HL-60 (cell line): Measurements from ENCODE around the gene ACCSL.

Source experiments
- DNase-seq, 2 experiments: peaks; one replicate each; pipeline ENCODE4 v3.0.0-alpha.2; 2010 to 2020; ENCODE audit warnings: low read depth in 1 of 2, low spot score in 1 of 2
- H3K27ac ChIP-seq: fragments of 250-450 bp; sonication (Bioruptor Pico); replicated peaks from 2 replicates; pipeline ENCODE4 v1.5.1; 2020; ENCODE audit warnings: mild to moderate bottlenecking, moderate library complexity
- H3K27me3 ChIP-seq: fragments of 250-450 bp; sonication (Bioruptor Pico); 2 replicates; pipeline ENCODE4 v1.5.1; 2021; ENCODE audit warnings: mild to moderate bottlenecking, moderate library complexity; ENCODE audit not compliant: insufficient read depth, poor library complexity, severe bottlenecking
- H3K4me3 ChIP-seq: replicated peaks from 2 replicates; pipeline ENCODE4 v1.5.1; 2011; ENCODE audit warnings: mild to moderate bottlenecking, control low read depth, low read length; ENCODE audit not compliant: insufficient read depth
- CTCF ChIP-seq: IDR thresholded peaks from one replicate; pipeline ENCODE4 v1.5.1; 2011; ENCODE audit warnings: low read length, control low read depth, inconsistent platforms; ENCODE audit not compliant: insufficient read depth
- GABPA ChIP-seq: IDR thresholded peaks from 2 replicates; pipeline ENCODE4 v1.6.1; 2012; ENCODE audit warnings: low read depth
- POLR2AphosphoS5 ChIP-seq: IDR thresholded peaks from 2 replicates; pipeline ENCODE4 v1.6.1; 2012; ENCODE audit warnings: low read depth
- REST ChIP-seq: IDR thresholded peaks from 2 replicates; pipeline ENCODE4 v1.6.1; 2012; ENCODE audit warnings: low read depth; ENCODE audit not compliant: insufficient replicate concordance
- SPI1 ChIP-seq: IDR thresholded peaks from 2 replicates; pipeline ENCODE4 v1.6.1; 2012; ENCODE audit warnings: low read depth, mild to moderate bottlenecking, borderline replicate concordance

The ACCSL gene

GRCh38 chr11:44037658-44037998, 10.2 kb upstream of the ACCSL start:
- no peak for DNase-seq

GRCh38 chr11:44043157-44043556, 4.6 kb upstream of the ACCSL start:
- Histone ChIP-seq H3K4me3 (no peak overlapping the region), H3K27me3 (no peaks in the 10 kb centered on the region), H3K27ac (no peak overlapping the region)
- DNase-seq = no peak
- no peak for TF ChIP-seq REST

More at GRCh38 chr11:44037658-44037998, 10.2 kb upstream of the ACCSL start:
- TF ChIP-seq POLR2AphosphoS5 (no peak), CTCF (no peak), REST (no peak), SPI1 (no peak), GABPA (no peak)
- Histone ChIP-seq H3K4me3 (no peak overlapping the region), H3K27ac (no peak overlapping the region), H3K27me3 (no peaks in the 10 kb centered on the region)

- DNase-seq = no peak
Measured at GRCh38 chr11:44046182-44046581, 1.6 kb upstream of the ACCSL start.

More at GRCh38 chr11:44046182-44046581, 1.6 kb upstream of the ACCSL start:
- no peak overlapping the region for H3K4me3 ChIP-seq
- no peaks in the 10 kb centered on the region for H3K27me3 ChIP-seq
- H3K27ac ChIP-seq = no peak overlapping the region
- no peak for TF ChIP-seq POLR2AphosphoS5
- no peak for TF ChIP-seq CTCF
- TF ChIP-seq SPI1 = no peak
- TF ChIP-seq GABPA = no peak
- TF ChIP-seq REST = no peak
